Measurements from ENCODE around the gene OPN5.

DNA sequence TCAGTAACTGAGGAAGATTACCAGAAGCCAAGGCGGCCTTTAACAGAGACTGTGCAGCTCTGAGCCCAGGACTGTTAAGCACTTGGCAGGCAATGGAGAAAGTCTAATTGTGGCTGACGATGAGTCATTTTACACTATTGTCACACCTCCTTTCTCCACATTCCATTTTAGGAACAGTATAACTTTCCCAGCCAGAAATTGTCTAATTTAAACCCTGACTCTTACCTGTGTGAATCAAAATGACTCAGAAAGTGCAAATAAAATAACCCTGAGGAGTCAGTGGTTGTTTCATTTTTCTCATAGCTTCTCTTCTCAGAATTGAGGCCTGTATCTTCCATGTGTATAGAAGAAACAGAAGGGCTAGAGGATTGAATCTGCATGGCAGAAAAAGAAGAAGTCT is 40.0 kb upstream of the OPN5 start:
- no peak for TF ChIP-seq EZH2 (IDR thresholded peaks at IDR 0.05)
- no peak for TF ChIP-seq POLR2AphosphoS5 (IDR thresholded peaks at IDR 0.05; ENCODE audit: borderline replicate concordance, low read depth, low read length)
- no peak for TF ChIP-seq FOXP2 (optimal IDR thresholded peaks at IDR 0.05; ENCODE audit: control extremely low read depth, extremely low read length, insufficient read depth)

Data from SK-N-MC (cell line).